ENCODE measurements around the gene CCNK.

Gene CCNK

DNA sequence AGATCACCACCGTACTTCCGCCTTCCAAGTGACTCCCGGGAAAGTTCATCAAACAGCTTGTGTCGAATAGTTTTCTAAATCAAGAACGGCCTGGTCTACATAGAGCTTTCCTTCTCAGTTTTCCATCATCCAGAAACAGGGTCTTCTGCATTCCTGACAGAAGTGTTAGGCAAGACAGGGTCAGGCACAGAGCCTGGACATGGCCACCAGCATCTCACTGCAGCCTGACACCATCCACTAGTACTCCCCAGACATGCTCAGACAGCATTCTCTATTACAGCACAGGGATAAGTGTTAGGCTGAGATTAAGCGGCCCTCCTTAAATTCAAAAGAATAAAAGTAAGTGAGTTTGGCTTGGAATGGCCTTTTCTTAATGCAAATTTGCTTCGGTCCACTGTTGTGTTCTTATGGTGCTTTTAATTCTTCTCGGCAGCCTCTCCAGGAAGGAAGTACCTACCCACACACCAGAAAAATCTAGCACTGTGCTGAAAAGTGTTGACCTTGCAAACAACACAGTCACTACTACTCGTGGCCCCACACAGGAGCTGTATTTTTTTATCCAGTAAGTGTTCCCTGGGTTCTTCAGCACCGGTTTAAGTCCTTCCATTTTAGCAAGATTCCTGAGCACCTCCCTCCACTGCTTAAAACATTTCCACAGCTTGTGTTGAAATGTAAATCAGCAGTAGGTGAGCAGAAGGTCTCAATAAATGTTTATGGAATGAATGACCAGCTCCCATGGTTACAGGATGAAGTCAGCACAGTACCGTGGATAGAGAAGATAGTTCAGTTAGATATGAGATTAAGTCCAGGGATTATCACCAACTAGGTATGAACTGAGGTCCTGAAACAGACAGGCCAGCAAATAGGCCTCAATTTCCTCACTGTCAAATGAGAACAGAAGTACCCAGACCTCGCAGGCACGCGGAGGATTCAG, 44.7 kb upstream of the CCNK start:
- no peaks in the 10 kb centered on the region for H3K79me2 ChIP-seq (ENCODE audit: low read length)
- H3K9me3 ChIP-seq (ENCODE audit: insufficient read depth, low read length) = no peaks in the 10 kb centered on the region
- H3K4me1 ChIP-seq (ENCODE audit: low read length) = no peaks in the 10 kb centered on the region
- H3K4me3 ChIP-seq (ENCODE audit: low read length) = no peak overlapping the region
- no peak overlapping the region for H3K4me2 ChIP-seq (ENCODE audit: low read length)
- no peaks in the 10 kb centered on the region for H3K27me3 ChIP-seq (ENCODE audit: low read depth, low read length)
- H2AFZ ChIP-seq (ENCODE audit: low read depth, low read length) = no peak overlapping the region
- H3K9ac ChIP-seq (ENCODE audit: low read length) = no peak overlapping the region
- TF ChIP-seq, protein P1, sequence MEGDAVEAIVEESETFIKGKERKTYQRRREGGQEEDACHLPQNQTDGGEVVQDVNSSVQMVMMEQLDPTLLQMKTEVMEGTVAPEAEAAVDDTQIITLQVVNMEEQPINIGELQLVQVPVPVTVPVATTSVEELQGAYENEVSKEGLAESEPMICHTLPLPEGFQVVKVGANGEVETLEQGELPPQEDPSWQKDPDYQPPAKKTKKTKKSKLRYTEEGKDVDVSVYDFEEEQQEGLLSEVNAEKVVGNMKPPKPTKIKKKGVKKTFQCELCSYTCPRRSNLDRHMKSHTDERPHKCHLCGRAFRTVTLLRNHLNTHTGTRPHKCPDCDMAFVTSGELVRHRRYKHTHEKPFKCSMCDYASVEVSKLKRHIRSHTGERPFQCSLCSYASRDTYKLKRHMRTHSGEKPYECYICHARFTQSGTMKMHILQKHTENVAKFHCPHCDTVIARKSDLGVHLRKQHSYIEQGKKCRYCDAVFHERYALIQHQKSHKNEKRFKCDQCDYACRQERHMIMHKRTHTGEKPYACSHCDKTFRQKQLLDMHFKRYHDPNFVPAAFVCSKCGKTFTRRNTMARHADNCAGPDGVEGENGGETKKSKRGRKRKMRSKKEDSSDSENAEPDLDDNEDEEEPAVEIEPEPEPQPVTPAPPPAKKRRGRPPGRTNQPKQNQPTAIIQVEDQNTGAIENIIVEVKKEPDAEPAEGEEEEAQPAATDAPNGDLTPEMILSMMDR (IDR thresholded peaks at IDR 0.05; ENCODE audit: low read depth, low read length) = no peak
- no peak for TF ChIP-seq EZH2phosphoT487 (IDR thresholded peaks at IDR 0.05; ENCODE audit: low read depth)
- H3K27ac ChIP-seq (ENCODE audit: low read length) = no peak overlapping the region
- H4K20me1 ChIP-seq (ENCODE audit: insufficient read depth, low read length) = no peaks in the 10 kb centered on the region
- H3K36me3 ChIP-seq (replicated peaks; ENCODE audit: low read depth, low read length) = peaks cover 11% of the 10 kb centered on the region

DNA sequence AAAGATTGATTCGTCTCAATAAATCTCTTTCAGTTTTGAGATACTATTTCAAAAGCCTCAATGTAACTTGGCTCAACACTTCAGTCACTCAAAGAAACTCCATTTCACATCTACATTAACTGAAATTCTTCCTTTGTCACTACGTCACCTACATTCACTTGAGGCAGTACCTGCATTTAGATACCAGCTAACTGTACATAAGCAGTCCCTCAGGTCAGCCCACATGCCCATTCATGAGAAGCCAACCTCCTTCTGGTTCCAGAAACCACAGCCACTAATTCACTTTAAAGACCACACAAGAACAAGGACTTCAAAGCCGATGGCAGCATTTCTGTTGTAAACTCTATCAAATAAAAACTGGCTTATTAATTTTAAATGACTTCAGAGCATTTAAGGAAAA, 43.5 kb upstream of the CCNK start:
- TF ChIP-seq, protein P1 (IDR thresholded peaks at IDR 0.05; ENCODE audit: low read depth, low read length) = no peak
- no peak for TF ChIP-seq EZH2phosphoT487 (IDR thresholded peaks at IDR 0.05; ENCODE audit: low read depth)
- no peak overlapping the region for H3K27ac ChIP-seq (ENCODE audit: low read length)
- no peaks in the 10 kb centered on the region for H4K20me1 ChIP-seq (ENCODE audit: insufficient read depth, low read length)
- H3K9ac ChIP-seq (ENCODE audit: low read length) = no peak overlapping the region
- no peaks in the 10 kb centered on the region for H3K27me3 ChIP-seq (ENCODE audit: low read depth, low read length)
- no peak overlapping the region for H3K4me2 ChIP-seq (ENCODE audit: low read length)
- H3K79me2 ChIP-seq (ENCODE audit: low read length) = no peaks in the 10 kb centered on the region
- no peaks in the 10 kb centered on the region for H3K9me3 ChIP-seq (ENCODE audit: insufficient read depth, low read length)
- no peaks in the 10 kb centered on the region for H3K4me1 ChIP-seq (ENCODE audit: low read length)
- peaks cover 5% of the 10 kb centered on the region for H3K36me3 ChIP-seq (replicated peaks; ENCODE audit: low read depth, low read length)
- no peak overlapping the region for H2AFZ ChIP-seq (ENCODE audit: low read depth, low read length)
- no peak overlapping the region for H3K4me3 ChIP-seq (ENCODE audit: low read length)

DNA sequence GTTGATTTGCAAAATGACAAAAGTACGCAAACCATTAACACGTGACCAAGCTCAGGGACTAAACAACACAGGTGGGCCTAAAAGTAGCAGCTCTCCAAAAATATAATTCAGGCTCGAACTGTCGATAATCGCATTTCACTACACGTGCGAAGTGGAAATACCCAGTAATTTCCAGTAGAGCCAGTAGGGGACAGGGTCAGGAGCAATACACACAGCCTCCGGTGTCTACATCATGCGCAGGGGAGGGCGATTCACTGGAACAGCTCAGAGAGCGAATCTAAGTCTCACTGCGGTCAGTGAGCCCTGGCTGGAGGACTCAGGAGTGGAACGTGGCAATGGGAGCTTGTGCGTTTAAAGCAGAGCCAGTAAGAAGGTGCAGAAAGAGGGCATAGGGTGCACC, 40.9 kb upstream of the CCNK start:
- no peaks in the 10 kb centered on the region for H3K4me1 ChIP-seq (ENCODE audit: low read length)

More for the DNA sequence above, 40.9 kb upstream of the CCNK start:
- no peak for TF ChIP-seq EZH2phosphoT487 (IDR thresholded peaks at IDR 0.05; ENCODE audit: low read depth)
- TF ChIP-seq, protein P1 (IDR thresholded peaks at IDR 0.05; ENCODE audit: low read depth, low read length) = no peak
- no peaks in the 10 kb centered on the region for H4K20me1 ChIP-seq (ENCODE audit: insufficient read depth, low read length)
- peaks cover 7% of the 10 kb centered on the region for H3K36me3 ChIP-seq (replicated peaks; ENCODE audit: low read depth, low read length)
- H3K9me3 ChIP-seq (ENCODE audit: insufficient read depth, low read length) = no peaks in the 10 kb centered on the region
- no peak overlapping the region for H3K27ac ChIP-seq (ENCODE audit: low read length)
- no peak overlapping the region for H2AFZ ChIP-seq (ENCODE audit: low read depth, low read length)
- no peak overlapping the region for H3K4me3 ChIP-seq (ENCODE audit: low read length)
- H3K27me3 ChIP-seq (ENCODE audit: low read depth, low read length) = no peaks in the 10 kb centered on the region
- H3K4me2 ChIP-seq (ENCODE audit: low read length) = no peak overlapping the region
- no peak overlapping the region for H3K9ac ChIP-seq (ENCODE audit: low read length)
- no peaks in the 10 kb centered on the region for H3K79me2 ChIP-seq (ENCODE audit: low read length)

Measured in OCI-LY3 (cell line).